ENCODE results near the gene BLTP1. TPM values are rescaled to one million over a fixed set of nuclear protein-coding genes. Genes with fewer than 3 reads are reported as not detected.

The BLTP1 gene
- polyA plus RNA-seq, 3 donors: 2.7 to 35.1 (median 3.3) TPM

DNA sequence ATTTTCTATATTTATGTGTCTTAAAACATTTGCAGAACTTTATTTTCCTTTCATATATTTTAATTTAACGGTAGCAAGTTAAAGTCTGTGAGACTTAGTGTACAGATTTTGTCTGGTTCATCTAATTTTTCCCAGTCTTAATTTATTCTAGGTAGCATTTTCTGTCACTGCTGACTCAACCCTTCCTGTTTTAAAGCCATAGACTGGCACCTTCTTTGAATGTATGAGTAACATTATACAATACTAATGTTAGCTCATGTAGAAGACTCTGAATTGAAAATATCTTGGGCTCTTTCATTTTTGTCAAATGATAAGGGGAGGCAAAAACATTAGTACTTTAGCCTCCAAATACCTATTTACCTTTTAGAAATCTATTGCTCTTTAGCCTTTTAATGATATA, 43.6 kb downstream of the BLTP1 start:
- no peak overlapping the region for H3K27ac ChIP-seq (ENCODE audit: low read depth in 1 of 2, low read length in 2 of 2)
- no peak overlapping the region for H3K9ac ChIP-seq (ENCODE audit: insufficient read depth, low read length, poor library complexity, severe bottlenecking)
- H3K4me2 ChIP-seq (replicated peaks; ENCODE audit: extremely low read depth, low read length, poor library complexity, severe bottlenecking): no peak overlapping the region
- Mint-ChIP-seq H3K27ac (no peak overlapping the region), H3K4me1 (no peaks in the 10 kb centered on the region), H3K9me3 (peaks cover 0 to 2% (median 0%) of the 10 kb centered on the region in 7 donors), H3K36me3 (peaks cover 63 to 65% of the 10 kb centered on the region in 2 donors), H3K4me3 (no peak overlapping the region), H3K27me3 (ENCODE audit: low read depth in 3 of 3) (no peaks in the 10 kb centered on the region)
- H3K27me3 ChIP-seq (ENCODE audit: control insufficient read depth in 2 of 2, insufficient read depth in 2 of 2, low read length in 2 of 2): no peaks in the 10 kb centered on the region
- DNase-seq: no peak
- no peaks in the 10 kb centered on the region for H4K20me1 ChIP-seq (ENCODE audit: insufficient read depth, low read length)
- no peaks in the 10 kb centered on the region for H3K4me1 ChIP-seq (ENCODE audit: control insufficient read depth in 1 of 2, insufficient read depth in 2 of 2, low read length in 2 of 2)
- H2AFZ ChIP-seq (ENCODE audit: insufficient read depth, low read depth, low read length, poor library complexity, severe bottlenecking): no peak overlapping the region
- H3K9me3 ChIP-seq (replicated peaks in 1 of 2; ENCODE audit: control insufficient read depth in 1 of 2, insufficient read depth in 1 of 2, low read length in 2 of 2): no peaks in the 10 kb centered on the region
- H3K79me2 ChIP-seq (ENCODE audit: insufficient read depth, low read length): no peaks in the 10 kb centered on the region
- TF ChIP-seq, protein P1, sequence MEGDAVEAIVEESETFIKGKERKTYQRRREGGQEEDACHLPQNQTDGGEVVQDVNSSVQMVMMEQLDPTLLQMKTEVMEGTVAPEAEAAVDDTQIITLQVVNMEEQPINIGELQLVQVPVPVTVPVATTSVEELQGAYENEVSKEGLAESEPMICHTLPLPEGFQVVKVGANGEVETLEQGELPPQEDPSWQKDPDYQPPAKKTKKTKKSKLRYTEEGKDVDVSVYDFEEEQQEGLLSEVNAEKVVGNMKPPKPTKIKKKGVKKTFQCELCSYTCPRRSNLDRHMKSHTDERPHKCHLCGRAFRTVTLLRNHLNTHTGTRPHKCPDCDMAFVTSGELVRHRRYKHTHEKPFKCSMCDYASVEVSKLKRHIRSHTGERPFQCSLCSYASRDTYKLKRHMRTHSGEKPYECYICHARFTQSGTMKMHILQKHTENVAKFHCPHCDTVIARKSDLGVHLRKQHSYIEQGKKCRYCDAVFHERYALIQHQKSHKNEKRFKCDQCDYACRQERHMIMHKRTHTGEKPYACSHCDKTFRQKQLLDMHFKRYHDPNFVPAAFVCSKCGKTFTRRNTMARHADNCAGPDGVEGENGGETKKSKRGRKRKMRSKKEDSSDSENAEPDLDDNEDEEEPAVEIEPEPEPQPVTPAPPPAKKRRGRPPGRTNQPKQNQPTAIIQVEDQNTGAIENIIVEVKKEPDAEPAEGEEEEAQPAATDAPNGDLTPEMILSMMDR (IDR thresholded peaks at IDR 0.05): no peak
- intact Hi-C loops (cut with micrococcal nuclease): no loop called here
- no CpG with 5 or more reads among the region's 1 CpG for WGBS (ENCODE audit: insufficient coverage)
- peaks cover 61 to 82% of the 10 kb centered on the region in 2 donors for H3K36me3 ChIP-seq (replicated peaks in 1 of 2; ENCODE audit: control insufficient read depth in 1 of 2, insufficient read depth in 2 of 2, low read length in 2 of 2)
- H3K4me3 ChIP-seq (replicated peaks in 1 of 3; ENCODE audit: low read depth in 2 of 3, low read length in 3 of 3): no peak overlapping the region

Other genes starting within 250 kb of the BLTP1 start
- not detected for gene TRPC3, start 200.3 kb upstream of the BLTP1 start, polyA plus RNA-seq
- not detected for gene ADAD1, start 226.7 kb downstream of the BLTP1 start, polyA plus RNA-seq

Measured in CD14-positive monocyte (primary cell).